HepG2 (cell line): ENCODE data around the gene BRAP. TPM values are rescaled to one million over a fixed set of nuclear protein-coding genes. Genes with fewer than 3 reads are reported as not detected.
A peak's percentile ranks its signal among the peaks of the same experiment; 100 is the strongest.

Experiments
- ATAC-seq: fragments of 200-7000 bp; cut with Tn5 transposase; 3 replicates; pipeline ENCODE4 v1.9.1; 2020; ENCODE audit warnings: mild to moderate bottlenecking, moderate library complexity
- BruUV-seq: library from RNA; stranded (reverse); fragments of 400-500 nt; replicated peaks from 2 replicates; lab custom pipeline; 2021; lab: Mats Ljungman, UMichigan
- CTCF ChIA-PET: fragments of 300-600 bp; formaldehyde crosslinking; extraction: SDS; loops from one replicate; lab custom pipeline; 2021; ENCODE audit warnings: low total read pairs, inconsistent platforms, low intra/inter-chr PET ratio; lab: Yijun Ruan, JAX
- POLR2A ChIA-PET: fragments of 350-600 bp; sonication (Branson Sonifier 250); formaldehyde crosslinking; loops from one replicate; lab custom pipeline; 2020; ENCODE audit warnings: antibody characterized with exemption, inconsistent platforms; lab: Yijun Ruan, JAX
- DNase-seq: peaks from one replicate; pipeline ENCODE4 v3.0.0-alpha.2; 2015; ENCODE audit warnings: low spot score
- FAIRE-seq: peaks from 3 replicates; lab custom pipeline; 2011; peaks lifted over from hg19 to GRCh38; lab: Jason Lieb, UNC
- H2AFZ ChIP-seq: one replicate; pipeline ENCODE4 v1.6.1; 2011; ENCODE audit warnings: low read length, inconsistent platforms
- H3K27ac ChIP-seq: fragments of 300-600 bp; 3 replicates; pipeline ENCODE4 v1.8.0; 2011; ENCODE audit warnings: mixed run types, mild to moderate bottlenecking, mixed read lengths, low read length, inconsistent platforms; ENCODE audit not compliant: insufficient read depth; ENCODE audit errors: extremely low read length
- H3K27me3 ChIP-seq, 2 experiments: fragments of 200-600 bp in 1 of 2; 2 replicates in 1 of 2; 3 replicates in 1 of 2; pipeline versions ENCODE4 v1.6.0 to v1.8.0; 2011; ENCODE audit warnings: low read length in 2 of 2, mild to moderate bottlenecking in 2 of 2, moderate library complexity in 2 of 2, inconsistent platforms in 1 of 2; ENCODE audit not compliant: insufficient read depth in 2 of 2, control insufficient read depth in 1 of 2
- H3K36me3 ChIP-seq, 2 experiments: fragments of 200-600 bp in 1 of 2; replicated peaks in 1 of 2; 2 replicates in 1 of 2; 3 replicates in 1 of 2; pipeline versions ENCODE4 v1.5.1 to v1.8.0; 2011; ENCODE audit warnings: low read length in 2 of 2, inconsistent platforms in 1 of 2; ENCODE audit not compliant: insufficient read depth in 2 of 2, control insufficient read depth in 1 of 2
- H3K4me1 ChIP-seq: 2 replicates; pipeline ENCODE4 v1.5.1; 2012; ENCODE audit warnings: low read length, inconsistent platforms; ENCODE audit not compliant: insufficient read depth
- H3K4me2 ChIP-seq: 2 replicates; pipeline ENCODE4 v1.6.0; 2011; ENCODE audit warnings: low read depth, low read length, inconsistent platforms
- H3K4me3 ChIP-seq, 3 experiments: fragments of 200-600 bp in 1 of 3; sonication (generic), shearing (Covaris generic) in 1 of 3; replicated peaks in 1 of 3; 2 replicates each; pipeline ENCODE4 v1.5.1; 2011 to 2016; ENCODE audit warnings: low read length in 3 of 3, inconsistent platforms in 2 of 3, low read depth in 2 of 3, mild to moderate bottlenecking in 2 of 3, control low read depth in 1 of 3, mixed read lengths in 1 of 3; ENCODE audit not compliant: insufficient read depth in 1 of 3
- H3K79me2 ChIP-seq: one replicate; pipeline ENCODE4 v1.6.1; 2011; ENCODE audit warnings: low read length, inconsistent platforms; ENCODE audit not compliant: insufficient read depth
- H3K9ac ChIP-seq: 2 replicates; pipeline ENCODE4 v1.6.0; 2011; ENCODE audit warnings: mild to moderate bottlenecking, low read depth, low read length, inconsistent platforms; ENCODE audit not compliant: insufficient read depth
- H3K9me3 ChIP-seq: 2 replicates; pipeline ENCODE4 v1.5.1; 2012; ENCODE audit warnings: mild to moderate bottlenecking, low read length
- H4K20me1 ChIP-seq: 2 replicates; pipeline ENCODE4 v1.6.0; 2011; ENCODE audit warnings: inconsistent platforms, mild to moderate bottlenecking, low read length, moderate library complexity; ENCODE audit not compliant: insufficient read depth
- AGO2 ChIP-seq: fragments of 200-400 bp; formaldehyde crosslinking; optimal IDR thresholded peaks from 2 replicates; pipeline ENCODE3; 2017; ENCODE audit warnings: mild to moderate bottlenecking, low read depth, low read length, moderate library complexity
- ARNT ChIP-seq: fragments of 450-650 bp; IDR thresholded peaks from 2 replicates; pipeline ENCODE4 v1.6.1; 2017
- CREB1 ChIP-seq, 2 experiments: fragments of 450-650 bp in 1 of 2; IDR thresholded peaks; 2 replicates each; pipeline ENCODE4 v1.6.1; 2016 to 2017; ENCODE audit warnings: control low read depth in 1 of 2, mild to moderate bottlenecking in 1 of 2, missing compliant biosample characterization in 1 of 2, missing genetic modification characterization in 1 of 2
- DMAP1 ChIP-seq: IDR thresholded peaks from 2 replicates; pipeline ENCODE4 v1.6.1; 2016
- FOSL1 ChIP-seq: sonication (generic); formaldehyde crosslinking; IDR thresholded peaks from 2 replicates; pipeline ENCODE4 v1.9.0; 2021; ENCODE audit warnings: missing genetic modification reagents, borderline replicate concordance
- MAF1 ChIP-seq: sonication (generic); formaldehyde crosslinking; IDR thresholded peaks from 2 replicates; pipeline ENCODE4 v1.5.0; 2020; ENCODE audit warnings: missing genetic modification reagents, borderline replicate concordance
- NFIC ChIP-seq: IDR thresholded peaks from 2 replicates; pipeline ENCODE4 v1.6.1; 2012; ENCODE audit warnings: mild to moderate bottlenecking, low read length, inconsistent platforms
- NFKB2 ChIP-seq: sonication (generic); formaldehyde crosslinking; IDR thresholded peaks from 2 replicates; pipeline ENCODE4 v1.4.0; 2020; ENCODE audit warnings: missing genetic modification reagents, borderline replicate concordance
- ONECUT2 ChIP-seq: sonication (generic); formaldehyde crosslinking; IDR thresholded peaks from 2 replicates; pipeline ENCODE4 v1.4.0; 2020; ENCODE audit warnings: missing genetic modification reagents
- SMYD3 ChIP-seq: sonication (generic); formaldehyde crosslinking; IDR thresholded peaks from 2 replicates; pipeline ENCODE4 v1.8.1; 2023; ENCODE audit warnings: mild to moderate bottlenecking, missing genetic modification reagents
- ZFP1 ChIP-seq: IDR thresholded peaks from 2 replicates; pipeline ENCODE4 v1.6.1; 2016
- ZGPAT ChIP-seq: IDR thresholded peaks from 2 replicates; pipeline ENCODE4 v1.6.1; 2016; ENCODE audit warnings: mild to moderate bottlenecking
- ZHX2 ChIP-seq, 2 experiments: sonication (generic) in 1 of 2; formaldehyde crosslinking in 1 of 2; IDR thresholded peaks; 2 replicates each; pipeline versions ENCODE4 v1.6.1 to v1.9.0; 2014 to 2022; ENCODE audit warnings: antibody characterized with exemption in 1 of 2, borderline replicate concordance in 1 of 2, inconsistent platforms in 1 of 2, low read depth in 1 of 2, missing genetic modification reagents in 1 of 2
- ZMAT3 ChIP-seq: sonication (generic); formaldehyde crosslinking; conservative IDR thresholded peaks from 2 replicates; pipeline ENCODE4 v1.7.0; 2021; ENCODE audit warnings: missing genetic modification reagents
- ZMYM3 ChIP-seq: sonication (generic); formaldehyde crosslinking; IDR thresholded peaks from 2 replicates; pipeline ENCODE4 v1.5.1; 2020; ENCODE audit warnings: mild to moderate bottlenecking, missing genetic modification reagents
- ZNF431 ChIP-seq: sonication (generic); formaldehyde crosslinking; IDR thresholded peaks from 2 replicates; pipeline ENCODE4 v1.9.0; 2022; ENCODE audit warnings: missing genetic modification reagents, low read depth, mild to moderate bottlenecking, borderline replicate concordance
- ZNF567 ChIP-seq: sonication (generic); formaldehyde crosslinking; IDR thresholded peaks from 2 replicates; pipeline ENCODE4 v1.8.1; 2023; ENCODE audit warnings: mild to moderate bottlenecking, missing genetic modification reagents, borderline replicate concordance
- ZNF776 ChIP-seq: sonication (generic); formaldehyde crosslinking; IDR thresholded peaks from 2 replicates; pipeline ENCODE4 v1.4.0; 2020; ENCODE audit warnings: mild to moderate bottlenecking, missing genetic modification reagents
- WGBS: methylation state at CpG from one replicate; pipeline ENCODE4 v1.1.6; 2017; ENCODE audit warnings: low lambda C conversion rate; 5-methylcytosine and 5-hydroxymethylcytosine counted together
- in situ Hi-C: cut with HindIII; loops from 2 replicates; pipeline ENCODE4 v1.10.0; 2017; ENCODE audit warnings: low pct_unique_long_range_greater_than_20kb; ENCODE audit not compliant: extremely low pct_ligation_motif_present
- intact Hi-C: fragments of 100-400 bp; cut with micrococcal nuclease; formaldehyde crosslinking; loops from one replicate; pipeline ENCODE4 v1.10.0; 2022; ENCODE audit not compliant: unreplicated experiment
- polyA plus RNA-seq, 8 experiments: library from polyadenylated mRNA; depleted of rRNA in 3 of 8; stranded (reverse) in 7 of 8; unstranded in 1 of 8; fragments of >200 nt; fragmentation: Illumina TruSeq in 4 of 8; extraction: Trizol in 4 of 8; gene quantifications; 2 replicates each; pipeline versions ENCODE4 v1.2.1 to v1.2.3, GENCODE V29; 2011 to 2016; ENCODE audit warnings: low read depth in 4 of 8, missing spikeins in 1 of 8, mixed read lengths in 1 of 8; ENCODE audit not compliant: insufficient read depth in 1 of 8
- total RNA-seq, 5 experiments: library from RNA; depleted of rRNA; stranded (reverse); fragments of >200 nt; fragmentation: Illumina TruSeq; extraction: Trizol; gene quantifications; 2 replicates each; pipeline ENCODE4 v1.2.3, GENCODE V29; 2016; ENCODE audit warnings: low read depth in 1 of 5

The BRAP gene
- total and polyA plus RNA-seq, 2 of the 13 experiments (the other 11 are each of a cell fraction or from before 2014, with no cell fraction given), result 8.1 to 15.4 TPM

- H3K4me2 ChIP-seq, result peak overlapping the region; percentile 78
- no peaks in the 10 kb centered on the region; a peak in 1 of 5 replicates for H3K36me3 ChIP-seq
- BruUV-seq, result no TSS peak
- peaks cover 47% of the 10 kb centered on the region for H4K20me1 ChIP-seq
- CTCF ChIA-PET, result no interaction called here
- in situ Hi-C loops, result no loop called here
- peaks cover 54% of the 10 kb centered on the region for H3K79me2 ChIP-seq
- POLR2A ChIA-PET, result interaction anchor here (0.5 kb wide), 1 partner anchor 9 kb away, joined by 3 read pairs; no protein-coding TSS in a partner anchor
- H3K4me3 ChIP-seq, result peak overlapping the region; percentile 86 to 98 (median 91)
- 0% methylated on average over 5 of the region's 67 CpGs for WGBS
- FAIRE-seq (no peak), DNase-seq (no peak), ATAC-seq (peak; percentile 41)
- peak overlapping the region; percentile 76 for H3K27ac ChIP-seq
- peaks cover 46% of the 10 kb centered on the region for H3K4me1 ChIP-seq
- peak overlapping the region; percentile 94 for H3K9ac ChIP-seq
- H2AFZ ChIP-seq, result no peak overlapping the region
- H3K9me3 ChIP-seq, result no peaks in the 10 kb centered on the region
- intact Hi-C loops, result no loop called here
- no peaks in the 10 kb centered on the region; a peak in 1 of 5 replicates for H3K27me3 ChIP-seq
- TF ChIP-seq SMYD3 (CRISPR knock-in tag) (no peak), ONECUT2 (CRISPR knock-in tag) (no peak), NFKB2 (peak; percentile 85; the same call in 1 of the 2 replicates), ZGPAT (CRISPR knock-in tag) (no peak; the same call in 1 of the 2 replicates), FOSL1 (CRISPR knock-in tag) (no peak), ZFP1 (CRISPR knock-in tag) (no peak), ZHX2 (IDR thresholded peaks at IDR 0.05; ENCODE audit: low read depth) (no peak), ZHX2 (CRISPR knock-in tag; IDR thresholded peaks at IDR 0.05; ENCODE audit: borderline replicate concordance) (0 out of 2 replicates have a peak, but pooled peaks have one; percentile 34), AGO2 (peak; percentile 81), ZMYM3 (CRISPR knock-in tag) (no peak; the same call in 1 of the 2 replicates), ZMAT3 (CRISPR knock-in tag) (no peak), DMAP1 (CRISPR knock-in tag) (peak; percentile 42; the same call in 1 of the 2 replicates), ZNF776 (CRISPR knock-in tag) (no peak), CREB1 (IDR thresholded peaks at IDR 0.05) (no peak), CREB1 (CRISPR knock-in tag; IDR thresholded peaks at IDR 0.05) (no peak), NFIC (no peak), ARNT (no peak), ZNF431 (CRISPR knock-in tag) (no peak), MAF1 (no peak), ZNF567 (CRISPR knock-in tag) (no peak; the same call in 1 of the 2 replicates)
These were observed 87.7 kb downstream of the BRAP start for GRCh38 chr12:111597831-111598636.
